GM19238 (cell line): Measurements from ENCODE around the gene WDR18.
"Not testable (repeated sequence)": the region's sequence is repeated elsewhere in the genome, so short reads cannot be mapped to it uniquely, and the experiment has no call there.

ENCODE experiments used
- DNase-seq: peaks from one replicate; pipeline ENCODE4 v3.0.0; 2011; ENCODE audit warnings: low spot score; ENCODE audit not compliant: insufficient read length

WDR18 gene

GRCh38 chr19:948842-949496 lies 35.2 kb upstream of the WDR18 start:
- no peak for DNase-seq

GRCh38 chr19:950352-951066 lies 33.6 kb upstream of the WDR18 start:
- DNase-seq: no peak

- DNase-seq: no peak
These were observed 32.0 kb upstream of the WDR18 start for GRCh38 chr19:952049-952679.

GRCh38 chr19:952680-953444 lies 31.3 kb upstream of the WDR18 start:
- DNase-seq: no peak

- no peak for DNase-seq
These were observed 30.5 kb upstream of the WDR18 start for GRCh38 chr19:953445-954271.

- no peak for DNase-seq
These were observed 29.9 kb upstream of the WDR18 start for GRCh38 chr19:954272-954671.

- DNase-seq: no peak
These were observed 29.3 kb upstream of the WDR18 start for GRCh38 chr19:954672-955494.

GRCh38 chr19:955803-956765 lies 28.1 kb upstream of the WDR18 start:
- no peak for DNase-seq

GRCh38 chr19:956766-957440 lies 27.2 kb upstream of the WDR18 start:
- no peak for DNase-seq

GRCh38 chr19:957578-957977 lies 26.6 kb upstream of the WDR18 start:
- not testable (repeated sequence) for DNase-seq

GRCh38 chr19:958967-959855 lies 24.9 kb upstream of the WDR18 start:
- DNase-seq: no peak

GRCh38 chr19:960020-960419 lies 24.1 kb upstream of the WDR18 start:
- DNase-seq: no peak

- no peak for DNase-seq
These were observed 23.6 kb upstream of the WDR18 start for GRCh38 chr19:960601-960938.

GRCh38 chr19:961866-962620 lies 22.1 kb upstream of the WDR18 start:
- DNase-seq: no peak

GRCh38 chr19:962683-963400 lies 21.3 kb upstream of the WDR18 start:
- no peak for DNase-seq

- no peak for DNase-seq
These were observed 20.6 kb upstream of the WDR18 start for GRCh38 chr19:963486-963951.
